Activated CD4-positive, alpha-beta T cell treated with anti-CD3 and anti-CD28 coated beads, Interleukin-2, amount 50 U/mL, for 48 hours (primary cell): Measurements from ENCODE around the gene KNDC1.

Experiments used
- DNase-seq, 2 experiments: peaks; one replicate each; pipeline ENCODE4 v3.0.0-alpha.2; 2020

Gene KNDC1

DNA sequence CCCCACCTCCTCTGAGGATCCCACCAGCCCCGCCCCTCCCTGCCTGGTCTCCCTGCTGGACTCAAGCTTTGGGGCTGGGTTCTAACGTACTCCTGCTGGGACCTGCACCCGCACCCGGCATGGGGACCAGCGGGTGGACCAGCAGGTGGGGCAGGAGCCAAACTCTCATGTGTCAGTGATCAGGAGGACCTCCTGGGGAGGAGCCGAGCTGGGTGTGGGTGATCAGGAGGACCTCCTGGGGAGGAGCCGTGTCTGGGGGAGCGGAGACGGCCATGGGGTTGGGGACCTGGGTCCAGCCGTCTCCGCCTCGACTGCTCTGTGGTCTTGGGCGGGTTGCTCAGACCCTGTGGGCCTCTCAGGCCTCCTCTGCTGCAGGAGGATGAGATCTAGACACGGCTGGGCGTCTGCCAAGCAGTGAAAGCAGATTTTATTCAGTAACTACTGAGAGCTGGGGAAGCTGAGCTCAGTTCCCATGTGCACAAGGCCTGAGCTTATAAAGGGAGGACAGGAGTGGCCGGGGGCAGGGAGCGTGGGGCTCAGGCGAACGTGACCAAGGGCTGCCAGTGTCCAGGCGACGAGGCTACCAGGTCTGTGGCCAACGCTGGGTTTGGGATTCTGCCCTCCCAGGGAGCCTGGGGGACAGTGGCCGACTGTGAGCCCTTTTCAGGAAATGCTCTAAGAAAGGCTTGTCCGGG is 36.3 kb downstream of the KNDC1 start:
- no peak for DNase-seq

DNA sequence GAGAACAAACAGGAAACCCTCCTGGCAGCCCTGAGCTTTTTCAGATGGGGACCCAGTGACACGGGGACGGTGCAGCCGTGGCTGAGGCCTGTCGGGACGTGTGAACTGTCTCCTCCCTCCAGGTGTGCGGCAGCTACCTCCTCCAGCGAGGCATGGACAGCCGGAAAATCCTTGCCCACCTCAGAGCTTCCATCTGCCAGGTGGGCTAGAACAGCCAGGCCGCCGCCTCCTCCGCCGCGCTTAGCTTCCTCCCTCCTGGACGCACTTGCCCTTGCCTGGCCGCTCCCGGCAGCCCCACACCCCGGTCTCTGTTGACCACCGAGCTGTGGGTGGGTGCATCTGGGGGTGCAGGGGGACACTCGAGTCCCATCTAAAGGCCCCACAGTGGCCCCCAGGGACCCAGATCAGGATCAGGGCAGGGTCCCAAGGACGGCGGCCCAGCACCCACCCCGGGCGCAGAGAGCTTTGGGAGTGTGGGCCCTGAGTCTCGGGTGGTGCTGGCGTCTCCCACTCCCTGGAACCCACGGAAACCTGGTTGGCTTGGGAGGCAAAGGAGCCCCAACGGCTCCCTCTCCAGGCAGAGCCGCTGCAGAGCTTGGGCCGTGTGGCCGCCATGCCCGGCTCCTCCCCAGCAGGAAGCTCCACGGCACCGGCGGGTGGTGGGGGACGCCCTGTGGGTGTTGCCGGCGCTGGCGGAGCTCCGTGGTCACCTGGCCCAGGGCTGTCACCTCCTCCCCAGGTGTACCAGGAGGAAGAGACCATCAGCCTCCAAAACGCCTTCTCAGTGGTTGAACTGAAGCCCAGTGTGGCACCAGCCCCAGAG is 37.1 kb downstream of the KNDC1 start:
- DNase-seq = no peak

DNA sequence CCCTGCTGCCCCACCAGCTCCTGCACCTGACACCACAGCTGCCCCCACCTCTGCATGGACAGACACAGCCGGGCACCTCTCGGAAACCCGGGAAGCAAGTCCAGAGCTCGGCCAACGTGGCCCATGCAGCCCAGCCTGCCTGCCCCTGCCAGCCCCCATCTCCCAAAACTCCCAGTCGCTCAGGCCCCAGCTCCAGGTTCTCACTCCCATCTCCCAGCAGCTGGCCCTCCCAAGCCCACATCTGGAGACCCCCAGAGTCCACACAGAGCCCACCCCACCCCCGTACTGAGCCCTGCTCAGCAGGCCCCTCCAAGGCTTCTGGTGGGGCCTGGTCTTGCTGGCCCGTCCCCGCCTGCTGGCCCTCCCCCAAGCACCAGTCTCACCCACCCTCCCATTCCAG is 37.8 kb downstream of the KNDC1 start:
- DNase-seq = no peak

DNA sequence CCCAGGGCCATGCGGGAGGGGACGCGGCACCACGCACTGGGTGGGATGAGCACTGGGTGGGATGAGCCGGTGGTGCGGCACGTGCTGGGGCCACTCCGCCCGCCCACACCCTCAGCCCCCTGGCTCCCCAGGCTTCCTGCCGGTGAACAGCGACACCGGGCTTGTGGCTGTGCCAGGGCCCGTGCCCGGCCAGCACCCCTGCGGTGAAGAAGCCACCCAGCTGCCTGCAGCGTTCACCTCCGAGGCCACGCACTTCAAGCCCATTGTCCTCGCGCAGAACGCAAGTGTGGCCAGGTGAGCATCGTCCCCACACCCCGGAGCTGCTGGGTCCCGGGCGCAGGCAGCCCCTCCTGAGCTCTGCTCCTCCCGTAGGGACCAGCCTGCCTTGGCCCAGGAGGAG is 38.2 kb downstream of the KNDC1 start:
- DNase-seq = no peak

DNA sequence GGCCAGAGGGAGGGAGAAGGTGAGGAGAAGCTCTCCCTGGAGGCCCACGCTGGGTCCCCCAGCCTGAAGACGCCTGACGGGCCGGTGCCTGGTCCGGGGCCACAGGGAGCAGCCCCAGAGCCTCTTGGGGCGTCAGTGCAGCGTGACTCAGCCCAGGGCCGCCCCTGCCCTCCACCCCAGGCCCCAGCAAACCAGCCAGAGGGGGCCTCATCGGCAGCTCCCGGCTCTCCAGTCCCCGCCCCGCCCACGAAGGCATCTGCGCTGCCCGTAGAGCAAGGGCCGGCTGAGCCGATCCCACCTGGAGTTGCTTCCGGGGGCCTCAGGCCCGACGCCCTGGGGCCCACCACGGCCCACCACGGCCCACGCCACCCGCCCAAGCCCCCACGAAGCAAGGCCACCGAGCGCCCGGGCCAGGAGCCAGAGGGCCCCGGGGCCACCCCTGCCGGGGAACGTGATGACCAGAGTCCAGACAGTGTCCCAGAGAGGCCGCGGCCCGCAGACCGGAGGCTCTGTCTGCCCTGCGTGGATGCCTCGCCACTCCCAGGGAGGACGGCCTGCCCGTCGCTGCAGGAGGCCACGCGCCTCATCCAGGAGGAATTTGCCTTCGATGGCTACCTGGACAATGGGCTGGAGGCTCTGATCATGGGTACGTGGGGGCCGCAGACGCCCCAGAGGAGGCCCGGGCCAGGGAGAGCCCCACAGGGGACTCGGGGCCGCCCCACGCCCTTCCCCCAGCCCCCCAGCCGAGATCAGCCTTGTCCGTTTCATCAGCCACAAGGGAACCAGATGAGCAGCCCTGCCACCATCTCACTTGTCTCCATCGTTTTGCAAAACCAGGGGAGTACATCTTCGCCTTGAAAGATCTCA is 38.8 kb downstream of the KNDC1 start:
- DNase-seq = no peak

DNA sequence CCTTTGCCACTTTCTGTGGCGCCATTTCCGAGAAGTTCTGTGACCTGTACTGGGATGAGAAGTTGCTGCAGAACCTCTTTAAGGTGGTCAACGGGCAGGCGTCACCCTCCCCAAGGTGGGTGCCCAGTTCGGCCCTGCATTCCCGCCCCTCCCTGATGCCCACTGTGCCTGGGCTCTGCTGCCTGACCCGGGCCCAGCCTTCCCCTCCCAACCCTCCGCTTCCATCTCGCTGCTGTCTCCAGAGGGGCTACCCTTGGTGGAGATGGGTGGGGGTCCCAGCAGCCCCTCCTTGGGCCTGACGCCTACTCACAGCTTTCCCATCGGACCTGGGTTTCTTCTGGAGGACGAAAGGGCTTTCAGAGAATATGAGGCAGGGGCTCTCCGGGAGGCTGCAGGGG is 39.5 kb downstream of the KNDC1 start:
- DNase-seq = no peak

DNA sequence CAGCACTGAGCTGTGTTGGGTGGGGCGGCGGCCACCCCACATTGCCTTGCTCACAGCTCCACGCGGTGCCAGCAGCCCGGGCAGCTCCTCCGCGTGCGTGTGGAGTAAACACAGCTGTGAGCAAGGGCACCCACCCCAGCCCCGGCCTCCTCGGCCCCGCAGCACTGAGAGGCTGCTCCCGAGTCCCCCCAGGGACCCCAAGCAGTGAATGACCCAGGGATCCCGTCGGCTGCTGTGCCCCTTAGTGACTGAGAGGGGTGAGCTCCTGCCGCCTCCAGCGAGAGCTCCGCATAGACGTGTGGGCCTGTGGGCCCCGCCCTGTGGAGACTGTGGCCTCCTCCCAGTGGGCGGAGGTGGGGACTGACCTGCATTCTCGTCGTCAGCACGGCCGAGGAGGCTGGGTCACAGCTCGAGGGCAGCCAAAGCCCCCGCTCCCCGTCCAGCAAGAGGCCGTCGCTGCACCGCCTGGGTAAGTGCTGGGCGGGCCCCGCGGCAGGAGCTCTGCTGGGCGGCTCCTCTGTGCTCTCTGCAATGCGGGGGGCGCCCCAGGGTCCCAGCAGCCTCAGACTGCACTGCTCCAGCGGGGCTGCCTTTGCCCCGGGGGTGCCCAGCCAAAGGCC is 40.1 kb downstream of the KNDC1 start:
- no peak for DNase-seq

DNA sequence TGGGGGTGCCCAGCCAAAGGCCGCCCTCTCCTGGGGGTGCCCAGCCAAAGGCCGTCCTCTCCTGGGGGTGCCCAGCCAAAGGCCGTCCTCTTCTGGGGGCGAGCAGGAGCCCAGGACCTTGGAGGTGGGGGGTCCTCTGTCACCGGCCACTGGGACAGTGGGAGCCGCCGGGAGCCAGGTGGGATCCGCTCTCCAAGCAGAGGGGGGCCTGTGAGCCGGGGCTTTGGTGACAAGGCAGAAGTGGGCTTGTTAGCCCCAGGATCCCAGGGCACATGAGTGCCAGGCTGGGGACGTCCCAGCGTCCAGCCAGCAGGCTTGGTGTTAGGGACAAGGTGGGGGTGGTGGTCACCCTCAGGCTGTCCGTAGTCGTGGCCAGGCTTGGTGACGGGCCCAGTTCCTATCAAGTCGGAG is 40.6 kb downstream of the KNDC1 start:
- no peak for DNase-seq

DNA sequence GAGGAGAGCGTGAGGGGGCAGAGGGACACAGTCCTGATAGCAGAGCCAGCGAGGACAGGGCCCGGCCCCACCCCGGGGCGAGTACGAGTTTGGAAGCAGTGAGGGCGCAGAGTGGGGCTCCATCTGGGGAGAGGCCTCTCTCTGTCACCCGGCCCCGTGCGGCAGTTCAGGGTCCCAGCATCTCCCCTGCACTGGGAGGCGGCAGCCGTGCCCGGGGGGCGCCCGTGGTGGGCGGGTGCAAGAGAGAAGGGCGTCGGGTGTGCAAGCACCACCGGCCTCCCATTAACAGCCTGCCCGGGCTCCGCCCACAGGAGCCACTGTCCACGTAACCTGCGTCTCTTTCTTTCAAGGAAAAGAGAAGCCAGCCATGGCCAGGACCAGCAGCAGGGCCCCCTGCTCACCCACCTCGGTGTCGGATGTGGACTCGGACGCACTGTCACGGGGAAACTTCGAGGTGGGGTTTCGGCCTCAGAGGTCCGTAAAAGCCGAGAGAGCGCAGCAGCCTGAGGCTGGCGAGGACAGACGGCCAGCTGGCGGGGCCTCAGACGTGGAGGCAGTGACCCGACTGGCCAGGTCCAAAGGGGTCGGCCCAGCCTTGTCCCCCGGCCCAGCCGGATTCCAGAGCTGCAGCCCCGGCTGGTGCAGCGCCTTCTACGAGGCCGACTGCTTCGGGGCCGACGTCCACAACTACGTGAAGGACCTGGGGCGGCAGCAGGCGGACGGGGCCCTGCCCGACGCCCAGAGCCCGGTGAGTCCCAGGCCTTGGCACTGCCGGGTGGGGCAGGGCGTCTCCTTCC is 41.3 kb downstream of the KNDC1 start:
- no peak for DNase-seq

DNA sequence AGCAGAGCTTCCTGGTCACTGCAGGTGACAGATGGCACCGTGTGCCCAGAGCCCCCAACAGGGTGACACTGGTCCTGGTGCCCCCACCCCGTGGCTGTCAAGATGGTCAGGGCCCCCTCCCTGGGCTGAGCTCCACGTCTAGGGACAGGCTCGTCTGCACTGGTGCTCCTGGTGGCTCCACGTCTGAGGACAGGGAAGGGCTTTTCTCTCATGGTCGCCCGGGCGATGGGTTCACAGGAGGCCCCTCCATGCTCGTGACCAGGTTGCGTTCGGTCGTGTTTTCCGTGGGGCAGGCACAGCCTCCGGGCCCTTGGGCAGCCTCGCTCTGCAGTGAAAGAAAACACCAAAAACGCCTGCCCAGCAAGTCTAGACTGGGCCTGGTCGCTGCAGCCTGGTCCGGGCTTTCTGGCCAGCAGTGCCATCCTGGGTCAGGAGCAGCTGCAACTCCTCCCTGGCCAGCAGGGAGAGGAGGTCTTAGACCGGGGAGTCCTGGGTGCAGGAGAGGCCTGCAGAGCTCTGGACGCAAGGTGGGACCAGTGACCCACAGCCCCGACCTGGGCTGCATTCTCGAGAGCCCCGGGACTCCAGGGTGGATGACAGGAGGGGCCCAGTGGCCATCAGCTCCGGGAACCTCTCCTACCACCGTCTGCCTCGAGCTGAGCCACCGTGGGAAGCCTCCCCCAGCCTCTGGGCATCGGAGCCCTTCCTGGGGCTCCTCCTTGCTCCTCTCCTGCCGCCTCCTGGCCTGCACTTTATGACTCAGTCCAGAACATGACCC is 42.1 kb downstream of the KNDC1 start:
- DNase-seq = no peak

DNA sequence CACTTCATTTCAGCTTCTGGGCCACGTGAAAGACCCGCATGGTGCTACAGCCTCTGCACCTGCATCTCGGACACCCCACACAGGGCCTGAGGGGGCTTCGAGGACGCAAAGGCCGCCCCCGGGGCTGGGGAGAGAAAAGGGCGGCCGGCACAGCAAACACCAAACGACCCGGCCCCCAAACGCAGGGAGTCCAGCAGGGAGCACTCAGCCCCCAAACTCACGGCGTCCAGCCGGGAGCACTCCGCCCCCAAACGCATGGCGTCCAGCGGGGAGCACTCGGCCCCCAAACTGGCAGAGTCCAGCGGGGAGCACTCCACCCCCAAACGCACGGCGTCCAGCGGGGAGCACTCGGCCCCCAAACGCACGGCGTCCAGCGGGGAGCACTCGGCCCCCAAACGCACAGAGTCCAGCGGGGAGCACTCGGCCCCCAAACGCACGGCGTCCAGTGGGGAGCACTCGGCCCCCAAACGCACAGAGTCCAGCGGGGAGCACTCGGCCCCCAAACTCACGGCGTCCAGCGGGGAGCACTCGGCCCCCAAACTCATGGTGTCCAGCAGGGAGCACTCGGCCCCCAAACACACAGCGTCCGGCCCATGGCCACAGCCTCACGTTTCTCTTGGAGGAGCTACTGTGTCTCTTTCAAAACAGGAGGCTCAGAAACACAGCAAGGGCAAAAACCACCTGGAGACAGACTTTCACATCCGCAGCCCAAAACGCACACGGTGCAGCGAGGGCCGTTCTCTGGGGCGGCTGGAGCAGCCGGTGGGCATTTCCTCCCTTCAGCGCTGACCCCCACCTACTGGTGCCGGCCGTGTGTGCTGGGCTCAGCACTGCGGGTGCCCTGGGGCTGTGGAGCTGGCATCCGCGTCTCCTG is 43.0 kb downstream of the KNDC1 start:
- DNase-seq = no peak

DNA sequence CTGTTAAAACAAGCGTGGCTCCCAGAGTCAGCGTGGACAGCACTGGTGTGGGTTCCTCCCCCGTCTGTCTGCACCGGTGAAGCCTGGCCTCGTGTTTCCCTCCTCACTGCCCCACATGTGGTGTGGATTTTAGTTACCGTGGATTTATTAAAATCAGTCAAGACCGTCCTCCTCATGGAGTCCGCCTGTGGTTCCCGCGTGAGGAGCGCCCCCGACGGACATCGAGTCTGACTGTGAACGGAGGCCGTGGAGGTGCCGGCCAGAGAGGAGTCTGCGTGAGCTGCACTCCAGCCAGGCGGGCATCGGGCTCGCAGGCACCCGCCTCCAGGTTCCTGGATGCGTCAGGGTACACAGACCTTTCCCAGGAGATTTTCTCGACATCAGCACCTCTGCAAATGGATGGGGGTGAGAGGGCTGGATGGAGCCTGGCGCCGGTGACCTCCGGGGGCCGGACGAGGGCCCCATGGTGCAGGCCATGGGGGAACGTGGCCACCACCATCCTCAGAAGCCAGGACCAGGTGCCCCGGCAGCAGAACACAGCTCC is 43.7 kb downstream of the KNDC1 start:
- no peak for DNase-seq

DNA sequence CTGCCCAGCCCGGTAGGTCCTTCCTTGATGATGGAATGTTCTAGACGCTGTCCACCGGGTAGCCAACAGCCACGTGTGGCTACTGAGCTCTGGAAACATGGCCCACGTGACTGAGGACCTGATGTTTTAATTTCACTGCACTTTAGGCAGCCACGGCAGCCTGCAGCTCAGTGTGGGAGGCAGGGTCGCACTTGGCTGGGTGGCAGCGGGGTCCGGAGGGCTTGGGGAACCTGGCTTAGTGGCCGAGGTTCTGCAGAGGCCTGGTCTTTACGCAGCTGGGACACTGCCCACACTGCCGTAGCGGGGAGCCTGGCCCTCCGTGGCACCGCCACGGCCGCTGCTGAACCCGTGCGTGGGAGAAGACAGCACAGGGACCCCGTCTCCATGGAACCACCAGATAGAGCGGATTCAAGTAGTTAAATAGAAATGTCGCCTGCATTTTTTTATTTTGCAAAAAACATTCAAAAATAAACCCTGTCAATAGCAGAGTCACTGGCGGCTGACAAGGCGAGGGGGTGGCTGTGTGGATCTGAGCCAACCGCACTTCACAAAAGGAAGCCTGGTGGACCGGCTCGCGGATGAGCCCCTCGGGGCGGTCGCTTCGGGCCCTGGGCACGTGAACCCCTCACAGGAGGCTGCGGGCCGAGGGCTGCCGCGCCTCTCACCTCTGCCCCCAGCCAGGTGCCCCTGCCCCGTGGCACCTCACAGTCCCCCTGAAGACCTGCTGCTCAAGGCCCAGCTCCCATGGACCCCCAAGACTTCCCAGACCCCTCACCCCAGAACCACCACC is 44.4 kb downstream of the KNDC1 start:
- DNase-seq = no peak

DNA sequence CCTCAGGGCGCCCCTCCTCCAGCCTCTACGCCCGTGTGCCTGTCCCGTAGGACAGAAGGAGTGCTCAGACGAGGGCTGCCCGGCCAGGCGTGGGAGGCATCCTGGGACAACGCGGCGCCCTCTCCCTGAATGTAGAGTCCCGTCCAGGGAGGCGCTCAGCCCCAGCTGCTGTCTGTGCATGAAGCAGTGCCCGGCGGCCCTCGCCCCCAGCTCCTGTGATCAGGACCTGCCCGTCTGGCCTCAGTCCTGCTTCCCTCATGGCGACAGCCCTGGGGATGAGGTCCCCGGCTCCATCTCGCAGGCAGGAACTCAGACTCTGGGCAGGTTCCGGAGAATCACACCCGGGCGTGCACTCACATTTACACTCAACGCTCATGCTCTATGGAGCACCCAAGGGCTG is 45.1 kb downstream of the KNDC1 start:
- DNase-seq = no peak

DNA sequence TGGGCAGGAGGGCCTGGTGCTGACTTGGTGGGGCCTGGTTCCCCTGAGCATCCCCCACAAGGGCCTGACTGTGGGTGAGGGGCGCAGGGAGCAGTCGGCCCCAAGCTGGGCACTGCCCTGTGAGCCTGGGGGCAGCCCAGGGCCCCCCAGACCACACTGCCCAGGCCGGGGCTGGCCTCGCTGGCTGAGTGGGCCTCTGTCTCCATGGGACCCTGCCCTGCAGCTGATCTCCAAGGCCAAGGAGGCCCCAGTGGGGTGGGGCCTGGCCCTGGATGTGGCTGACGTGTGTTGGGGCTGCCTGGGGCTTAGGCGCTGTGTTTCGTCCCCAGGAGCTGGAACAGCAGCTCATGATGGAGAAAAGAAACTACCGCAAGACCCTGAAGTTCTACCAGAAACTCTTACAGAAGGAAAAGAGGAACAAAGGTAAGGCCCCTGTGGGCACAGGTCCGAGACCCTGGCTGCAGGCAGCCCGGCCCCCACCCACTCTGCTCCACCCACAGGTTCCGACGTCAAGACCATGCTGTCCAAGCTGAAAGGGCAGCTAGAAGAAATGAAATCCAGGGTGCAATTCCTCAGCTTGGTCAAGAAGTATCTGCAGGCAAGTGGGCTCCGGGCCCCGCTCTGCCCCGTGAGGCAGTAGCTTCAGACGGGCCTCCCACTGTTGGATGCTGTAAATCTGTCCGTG is 46.5 kb downstream of the KNDC1 start:
- DNase-seq = no peak

DNA sequence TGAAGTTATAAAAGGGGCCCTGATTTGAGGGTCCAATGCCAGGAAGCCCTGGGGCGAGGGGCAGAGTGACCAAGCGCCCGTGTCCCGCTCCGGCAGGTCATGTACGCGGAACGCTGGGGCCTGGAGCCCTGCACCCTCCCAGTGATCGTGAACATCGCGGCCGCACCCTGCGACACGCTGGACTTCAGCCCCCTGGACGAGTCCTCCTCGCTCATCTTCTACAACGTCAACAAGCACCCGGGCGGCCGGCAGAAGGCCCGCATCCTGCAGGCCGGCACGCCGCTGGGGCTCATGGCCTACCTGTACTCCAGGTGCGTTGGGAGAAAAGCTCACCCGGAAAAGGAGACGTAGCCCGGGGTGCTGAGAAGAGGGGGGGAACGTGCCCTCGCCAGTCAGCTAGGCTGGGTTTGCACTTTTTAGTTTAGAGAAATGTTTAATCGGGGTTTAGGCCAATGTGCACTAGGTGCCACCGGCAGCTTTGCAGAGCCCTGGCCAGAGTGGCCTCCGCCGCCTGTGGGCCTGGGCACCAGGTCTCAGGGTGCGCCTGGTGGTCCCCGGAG is 47.1 kb downstream of the KNDC1 start:
- no peak for DNase-seq

DNA sequence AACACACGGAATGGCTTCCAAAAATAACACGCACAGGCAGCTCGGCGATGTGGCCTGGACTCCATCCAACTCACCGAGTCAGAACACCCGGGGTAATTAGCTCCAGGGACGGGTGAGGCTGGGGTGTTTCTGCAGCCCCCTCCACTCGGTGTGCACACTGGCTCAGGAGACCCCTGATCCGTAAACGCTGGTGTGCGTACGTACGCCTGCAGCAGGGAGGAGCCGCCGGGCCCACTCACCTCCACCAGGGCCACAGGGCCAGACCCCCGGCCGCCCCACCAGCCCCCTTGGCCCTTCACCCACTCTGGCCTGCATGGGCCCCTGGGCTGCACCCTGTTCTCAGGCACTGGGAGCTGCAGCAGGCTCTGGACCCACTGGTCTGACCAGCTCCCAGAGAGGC is 47.6 kb downstream of the KNDC1 start:
- no peak for DNase-seq

DNA sequence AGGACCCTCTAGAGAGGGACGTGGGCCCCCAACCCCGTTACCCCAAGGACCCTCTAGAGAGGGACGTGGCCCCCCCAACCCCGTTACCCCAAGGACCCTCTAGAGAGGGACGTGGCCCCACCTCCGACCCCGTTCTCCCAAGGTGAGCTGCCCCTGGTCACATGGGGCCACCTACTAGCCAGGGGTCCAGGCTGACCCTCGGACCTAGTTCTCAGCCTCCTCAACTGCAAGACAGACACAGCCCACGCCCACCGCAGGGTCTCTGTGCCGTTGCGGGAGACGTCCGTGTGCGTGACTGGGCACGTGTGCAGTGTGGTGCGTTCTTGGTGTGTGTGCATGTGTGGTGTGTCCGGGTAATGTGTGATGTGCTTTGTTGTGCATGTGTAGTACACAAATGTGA is 48.4 kb downstream of the KNDC1 start:
- DNase-seq = no peak
